OCI-LY3 (cell line): Measurements from ENCODE around the gene SLIT1.

Experiments used
- EZH2phosphoT487 ChIP-seq: fragments of 200-600 bp; shearing (Covaris generic); IDR thresholded peaks from 2 replicates; pipeline ENCODE4 v1.6.1; 2018; ENCODE audit warnings: antibody characterized with exemption, mixed run types, low read depth
- TF ChIP-seq, protein P1 (sequence below): fragments of 200-600, 300-600 bp; sonication (generic); IDR thresholded peaks from 2 replicates; pipeline ENCODE4 v1.5.1; 2014; ENCODE audit warnings: antibody characterized with exemption, low read length, low read depth

DNA sequence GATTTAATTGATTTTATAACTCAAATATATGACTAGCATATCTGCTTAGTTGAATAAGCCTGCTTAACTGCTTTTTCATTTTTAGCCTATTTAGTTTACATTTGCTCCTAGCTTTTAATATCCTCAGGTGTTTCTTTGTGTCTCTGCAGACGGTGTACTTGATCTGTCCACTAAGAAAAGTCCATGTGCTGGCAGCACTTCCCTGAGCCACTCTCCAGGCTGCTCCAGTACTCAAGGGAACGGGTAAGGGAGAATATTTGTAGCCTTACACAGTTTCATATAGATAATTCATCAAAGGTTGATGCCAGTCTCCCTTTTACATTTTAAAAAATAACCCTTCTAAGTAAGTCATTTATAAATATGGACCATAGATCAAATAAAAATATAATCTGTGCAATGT lies 233.8 kb downstream of the SLIT1 start:
- TF ChIP-seq, protein P1, sequence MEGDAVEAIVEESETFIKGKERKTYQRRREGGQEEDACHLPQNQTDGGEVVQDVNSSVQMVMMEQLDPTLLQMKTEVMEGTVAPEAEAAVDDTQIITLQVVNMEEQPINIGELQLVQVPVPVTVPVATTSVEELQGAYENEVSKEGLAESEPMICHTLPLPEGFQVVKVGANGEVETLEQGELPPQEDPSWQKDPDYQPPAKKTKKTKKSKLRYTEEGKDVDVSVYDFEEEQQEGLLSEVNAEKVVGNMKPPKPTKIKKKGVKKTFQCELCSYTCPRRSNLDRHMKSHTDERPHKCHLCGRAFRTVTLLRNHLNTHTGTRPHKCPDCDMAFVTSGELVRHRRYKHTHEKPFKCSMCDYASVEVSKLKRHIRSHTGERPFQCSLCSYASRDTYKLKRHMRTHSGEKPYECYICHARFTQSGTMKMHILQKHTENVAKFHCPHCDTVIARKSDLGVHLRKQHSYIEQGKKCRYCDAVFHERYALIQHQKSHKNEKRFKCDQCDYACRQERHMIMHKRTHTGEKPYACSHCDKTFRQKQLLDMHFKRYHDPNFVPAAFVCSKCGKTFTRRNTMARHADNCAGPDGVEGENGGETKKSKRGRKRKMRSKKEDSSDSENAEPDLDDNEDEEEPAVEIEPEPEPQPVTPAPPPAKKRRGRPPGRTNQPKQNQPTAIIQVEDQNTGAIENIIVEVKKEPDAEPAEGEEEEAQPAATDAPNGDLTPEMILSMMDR, result no peak
- no peak for TF ChIP-seq EZH2phosphoT487
